GM12865 (cell line): ENCODE measurements around the gene STARD10.
"Not testable (repeated sequence)": the region's sequence is repeated elsewhere in the genome, so short reads cannot be mapped to it uniquely, and the experiment has no call there.

ENCODE experiments used
- DNase-seq: peaks from one replicate; pipeline ENCODE4 v3.0.0; 2010; ENCODE audit warnings: low read depth
- H3K4me3 ChIP-seq: 2 replicates; pipeline ENCODE4 v1.5.1; 2011; ENCODE audit warnings: mild to moderate bottlenecking, low read depth, low read length, control low read depth
- CTCF ChIP-seq: IDR thresholded peaks from 2 replicates; pipeline ENCODE4 v1.5.1; 2011; ENCODE audit warnings: low read length, control low read depth, low read depth, inconsistent platforms; ENCODE audit not compliant: insufficient read depth; ENCODE audit errors: missing control alignments

The STARD10 gene

DNA sequence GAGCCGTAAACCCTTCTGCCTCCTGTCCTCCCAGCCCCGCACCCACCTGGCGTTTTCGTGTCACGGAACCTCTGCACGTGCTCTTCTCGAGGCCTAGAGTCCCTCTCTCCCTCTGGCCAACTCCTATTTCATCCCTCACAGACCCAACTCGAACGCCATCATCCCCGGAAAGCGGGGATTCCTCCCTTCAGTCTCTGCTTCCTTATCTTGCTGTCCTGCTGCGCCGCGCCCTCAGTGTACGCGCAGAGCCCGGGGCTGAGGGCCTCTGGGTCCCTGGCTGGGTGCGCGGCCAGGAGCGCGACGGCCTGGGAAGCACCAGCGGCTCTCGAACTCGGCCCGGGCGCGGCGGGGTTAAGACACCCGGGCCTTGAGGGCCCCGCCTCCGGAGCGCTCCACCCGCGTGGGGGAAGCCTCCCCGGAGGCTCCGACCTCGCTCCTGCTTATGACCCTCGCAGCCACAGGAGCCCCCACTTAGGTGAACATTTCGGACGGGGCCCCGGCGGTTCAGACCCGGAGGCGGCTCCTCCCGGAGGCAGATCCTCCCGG is 20.0 kb upstream of the STARD10 start:
- peak overlapping the region; percentile 83 for H3K4me3 ChIP-seq
- DNase-seq = peak; percentile 88
- no peak for TF ChIP-seq CTCF

- peak; percentile 88 for TF ChIP-seq CTCF
These were observed 19.3 kb upstream of the STARD10 start for GRCh38 chr11:72812967-72813739.

GRCh38 chr11:72812604-72812966 is 18.7 kb upstream of the STARD10 start:
- no peak for TF ChIP-seq CTCF
- H3K4me3 ChIP-seq = peak overlapping the region; percentile 83
- DNase-seq = peak; percentile 41

More at GRCh38 chr11:72812967-72813739, 19.3 kb upstream of the STARD10 start:
- DNase-seq = peak; percentile 86
- H3K4me3 ChIP-seq = peak overlapping the region; percentile 83

DNA sequence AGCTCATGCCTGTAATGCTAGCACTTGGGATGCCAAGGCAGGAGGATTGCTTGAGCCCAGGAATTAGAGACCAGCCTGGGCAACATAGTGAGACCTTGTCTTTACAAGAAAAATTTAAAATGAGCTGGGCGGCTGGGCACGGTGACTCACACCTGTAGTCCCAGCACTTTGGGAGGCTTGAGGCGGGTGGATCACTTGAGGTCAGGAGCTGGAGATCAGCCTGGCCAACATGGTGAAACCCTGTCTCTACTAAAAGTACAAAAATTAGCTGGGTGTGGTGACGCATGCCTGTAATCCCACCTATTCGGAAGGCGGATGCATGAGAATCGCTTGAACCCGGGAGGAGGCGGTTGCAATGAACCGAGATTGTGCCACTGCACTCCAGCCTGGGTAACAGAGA is 17.8 kb upstream of the STARD10 start:
- not testable (repeated sequence) for DNase-seq

GRCh38 chr11:72808331-72808798 is 14.5 kb upstream of the STARD10 start:
- DNase-seq = no peak
- no peak for TF ChIP-seq CTCF
- H3K4me3 ChIP-seq = no peak overlapping the region

More for the DNA sequence above, 17.8 kb upstream of the STARD10 start:
- H3K4me3 ChIP-seq = not testable (repeated sequence)

GRCh38 chr11:72807792-72808191 is 13.9 kb upstream of the STARD10 start:
- TF ChIP-seq CTCF = no peak
- DNase-seq = no peak
- no peak overlapping the region for H3K4me3 ChIP-seq

- DNase-seq = no peak
- no peak for TF ChIP-seq CTCF
- H3K4me3 ChIP-seq = no peak overlapping the region
These were observed 13.3 kb upstream of the STARD10 start for GRCh38 chr11:72807021-72807693.

- not testable (repeated sequence) for DNase-seq, H3K4me3 ChIP-seq
These were observed 12.5 kb upstream of the STARD10 start for GRCh38 chr11:72806378-72806777.
